ENCODE results near the gene LDLRAP1.

Gene LDLRAP1

DNA sequence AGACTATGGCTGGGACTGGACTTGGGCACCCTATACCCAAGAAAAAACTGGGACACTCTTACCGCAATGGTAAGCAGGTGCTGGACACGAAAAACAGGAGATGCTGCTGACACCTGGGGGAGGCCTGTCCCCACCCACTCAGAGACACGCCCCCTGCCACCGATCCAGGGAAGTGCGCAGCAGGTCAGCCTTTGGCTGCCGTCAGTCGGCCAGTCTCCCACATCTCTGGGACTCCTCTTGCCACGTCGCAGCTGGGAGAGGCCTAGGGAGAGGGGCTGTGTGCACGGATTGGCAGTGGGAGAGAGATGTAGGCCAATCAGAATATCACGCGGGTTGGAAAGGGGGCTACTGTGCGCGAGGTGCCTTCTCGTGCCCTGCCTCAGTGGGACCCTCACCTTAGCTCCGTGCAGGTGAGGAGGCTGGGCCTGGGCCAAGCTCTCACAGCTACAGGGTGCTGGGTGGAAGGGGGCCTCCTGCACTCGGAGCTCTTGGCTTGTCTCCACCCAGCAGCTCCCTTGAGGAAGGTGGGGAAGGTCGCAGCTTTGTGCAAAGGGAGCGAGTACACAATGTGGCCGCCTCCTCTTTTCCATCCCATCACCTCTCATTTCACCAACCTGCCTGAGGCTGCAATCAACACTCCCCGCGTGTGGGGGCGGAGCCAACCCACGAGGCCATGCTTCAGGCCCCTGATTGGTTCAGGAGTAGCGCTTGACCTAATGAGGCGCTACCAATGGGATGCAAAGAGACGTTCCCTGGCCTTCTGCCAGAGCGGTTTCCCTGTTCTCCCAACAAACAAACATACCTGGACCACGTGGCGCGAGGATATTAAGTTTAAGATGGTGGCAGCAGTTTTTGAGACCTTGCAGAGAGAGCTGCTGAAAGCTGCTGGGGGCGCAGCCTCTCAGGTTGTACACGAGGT is 25.7 kb upstream of the LDLRAP1 start:
- no peak overlapping the region for H3K4me3 ChIP-seq (replicated peaks in 1 of 2; ENCODE audit: low read depth in 2 of 2, low read length in 2 of 2)
- DNase-seq (ENCODE audit: low read depth in 2 of 2): no peak
- TF ChIP-seq, protein P1, sequence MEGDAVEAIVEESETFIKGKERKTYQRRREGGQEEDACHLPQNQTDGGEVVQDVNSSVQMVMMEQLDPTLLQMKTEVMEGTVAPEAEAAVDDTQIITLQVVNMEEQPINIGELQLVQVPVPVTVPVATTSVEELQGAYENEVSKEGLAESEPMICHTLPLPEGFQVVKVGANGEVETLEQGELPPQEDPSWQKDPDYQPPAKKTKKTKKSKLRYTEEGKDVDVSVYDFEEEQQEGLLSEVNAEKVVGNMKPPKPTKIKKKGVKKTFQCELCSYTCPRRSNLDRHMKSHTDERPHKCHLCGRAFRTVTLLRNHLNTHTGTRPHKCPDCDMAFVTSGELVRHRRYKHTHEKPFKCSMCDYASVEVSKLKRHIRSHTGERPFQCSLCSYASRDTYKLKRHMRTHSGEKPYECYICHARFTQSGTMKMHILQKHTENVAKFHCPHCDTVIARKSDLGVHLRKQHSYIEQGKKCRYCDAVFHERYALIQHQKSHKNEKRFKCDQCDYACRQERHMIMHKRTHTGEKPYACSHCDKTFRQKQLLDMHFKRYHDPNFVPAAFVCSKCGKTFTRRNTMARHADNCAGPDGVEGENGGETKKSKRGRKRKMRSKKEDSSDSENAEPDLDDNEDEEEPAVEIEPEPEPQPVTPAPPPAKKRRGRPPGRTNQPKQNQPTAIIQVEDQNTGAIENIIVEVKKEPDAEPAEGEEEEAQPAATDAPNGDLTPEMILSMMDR (IDR thresholded peaks at IDR 0.05; ENCODE audit: low read depth, low read length): no peak

DNA sequence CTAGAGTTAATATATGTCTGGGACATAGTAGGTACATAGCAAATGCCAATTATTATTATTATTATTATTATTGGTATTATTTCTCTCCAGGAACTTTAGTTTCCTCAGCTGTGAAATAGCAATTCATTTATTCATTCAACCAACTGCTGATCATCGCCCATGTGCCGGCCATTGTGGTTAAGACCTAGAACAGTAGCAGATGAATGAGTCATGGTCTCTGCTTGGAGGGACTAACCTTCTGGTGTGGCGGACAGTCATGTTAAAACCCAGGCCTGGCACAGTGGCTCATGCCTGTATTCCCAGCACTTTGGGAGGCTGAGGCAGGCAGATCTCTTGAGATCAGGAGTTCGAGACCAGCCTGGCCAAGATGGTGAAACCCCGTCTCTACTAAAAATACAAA is 23.8 kb upstream of the LDLRAP1 start:
- peak in 1 of 2 donors; percentile 86 for DNase-seq (ENCODE audit: low read depth in 2 of 2)

DNA sequence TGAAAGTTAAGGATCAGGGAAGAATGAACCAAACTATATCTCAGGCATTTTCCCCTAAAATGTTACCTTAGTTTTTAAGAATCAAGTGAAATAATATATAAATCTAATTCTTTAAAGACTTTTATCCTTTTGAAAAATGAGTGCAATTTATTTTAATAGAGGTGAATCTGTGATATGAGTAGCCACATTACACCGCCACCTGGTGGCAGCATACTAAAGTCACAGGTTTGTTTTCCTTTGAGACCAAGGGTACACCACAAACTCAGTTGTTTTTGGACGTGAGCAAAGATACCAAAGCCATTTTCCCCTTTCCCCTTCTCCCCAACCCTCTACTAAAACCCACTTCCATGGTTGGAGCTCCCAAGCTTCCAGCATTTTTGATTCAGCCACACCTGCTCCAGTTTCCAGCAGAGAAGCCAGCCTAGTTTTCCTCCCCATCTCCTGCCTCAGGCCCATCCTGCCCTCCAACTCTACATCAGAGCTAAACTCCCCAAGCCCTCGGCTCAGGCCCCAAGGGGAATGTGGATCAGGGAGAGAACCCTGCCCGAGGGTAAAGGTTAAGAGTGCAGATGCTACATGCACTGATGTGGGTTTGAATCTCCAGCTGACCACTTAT is 22.9 kb upstream of the LDLRAP1 start:
- H3K4me3 ChIP-seq (replicated peaks in 1 of 2; ENCODE audit: low read depth in 2 of 2, low read length in 2 of 2): no peak overlapping the region
- TF ChIP-seq, protein P1 (IDR thresholded peaks at IDR 0.05; ENCODE audit: low read depth, low read length): peak; percentile 78
- peak; percentile 76 to 77 for DNase-seq (ENCODE audit: low read depth in 2 of 2)

More for the DNA sequence above, 23.8 kb upstream of the LDLRAP1 start:
- TF ChIP-seq, protein P1 (IDR thresholded peaks at IDR 0.05; ENCODE audit: low read depth, low read length): no peak
- no peak overlapping the region for H3K4me3 ChIP-seq (replicated peaks in 1 of 2; ENCODE audit: low read depth in 2 of 2, low read length in 2 of 2)

DNA sequence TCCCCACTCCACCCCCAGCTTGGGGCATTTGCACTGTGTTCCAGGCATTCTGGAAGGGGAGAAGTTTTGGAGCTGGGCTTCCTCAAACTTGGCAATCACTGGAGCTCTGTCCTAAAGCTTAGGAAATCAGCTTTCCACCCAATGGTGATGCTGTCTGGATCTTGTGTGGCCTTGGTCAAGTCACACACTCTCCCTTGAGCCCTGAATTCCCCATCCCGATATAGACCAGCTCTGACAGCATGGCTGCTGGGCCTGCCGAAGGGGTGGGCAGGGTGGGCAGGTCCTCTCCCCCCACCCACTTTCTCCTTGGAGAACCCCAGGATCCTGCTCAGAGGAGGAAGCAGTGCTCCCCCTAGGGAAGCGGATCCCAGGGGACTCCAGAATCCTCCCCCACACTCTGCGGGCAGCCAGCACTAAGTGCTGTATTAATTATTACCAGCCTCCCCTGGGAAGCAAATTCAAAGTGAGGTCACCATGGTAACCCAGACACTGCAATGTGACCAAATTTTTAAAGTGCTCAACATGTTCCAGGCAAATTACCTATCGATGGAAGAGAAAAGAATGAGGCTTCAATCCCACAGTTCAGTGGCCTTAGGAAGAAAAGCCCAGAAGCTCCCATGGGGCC is 21.3 kb upstream of the LDLRAP1 start:
- no peak for DNase-seq (ENCODE audit: low read depth in 2 of 2)
- no peak overlapping the region for H3K4me3 ChIP-seq (replicated peaks in 1 of 2; ENCODE audit: low read depth in 2 of 2, low read length in 2 of 2)
- TF ChIP-seq, protein P1 (IDR thresholded peaks at IDR 0.05; ENCODE audit: low read depth, low read length): no peak

DNA sequence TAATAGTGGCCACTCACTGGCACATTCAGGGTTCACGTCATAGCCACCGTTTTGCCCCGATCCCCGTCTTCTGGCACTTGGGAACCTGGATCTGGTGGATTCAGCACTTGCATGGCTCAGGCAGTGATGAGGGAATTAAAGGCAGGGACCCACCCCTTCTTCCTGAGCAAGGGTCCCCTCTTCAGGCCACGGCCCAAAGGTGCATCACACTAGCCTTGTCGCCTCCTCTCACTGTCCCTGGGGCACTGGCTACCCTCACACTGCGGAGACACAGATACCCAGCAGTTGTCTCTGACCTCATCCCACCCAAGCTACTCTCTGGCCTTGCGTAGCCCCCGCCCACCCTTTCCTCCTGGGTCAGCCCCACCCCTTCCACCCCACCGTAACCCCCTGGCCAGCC is 19.9 kb upstream of the LDLRAP1 start:
- no peak overlapping the region for H3K4me3 ChIP-seq (replicated peaks in 1 of 2; ENCODE audit: low read depth in 2 of 2, low read length in 2 of 2)
- DNase-seq (ENCODE audit: low read depth in 2 of 2): peak; percentile 29 to 34
- TF ChIP-seq, protein P1 (IDR thresholded peaks at IDR 0.05; ENCODE audit: low read depth, low read length): peak; percentile 21

DNA sequence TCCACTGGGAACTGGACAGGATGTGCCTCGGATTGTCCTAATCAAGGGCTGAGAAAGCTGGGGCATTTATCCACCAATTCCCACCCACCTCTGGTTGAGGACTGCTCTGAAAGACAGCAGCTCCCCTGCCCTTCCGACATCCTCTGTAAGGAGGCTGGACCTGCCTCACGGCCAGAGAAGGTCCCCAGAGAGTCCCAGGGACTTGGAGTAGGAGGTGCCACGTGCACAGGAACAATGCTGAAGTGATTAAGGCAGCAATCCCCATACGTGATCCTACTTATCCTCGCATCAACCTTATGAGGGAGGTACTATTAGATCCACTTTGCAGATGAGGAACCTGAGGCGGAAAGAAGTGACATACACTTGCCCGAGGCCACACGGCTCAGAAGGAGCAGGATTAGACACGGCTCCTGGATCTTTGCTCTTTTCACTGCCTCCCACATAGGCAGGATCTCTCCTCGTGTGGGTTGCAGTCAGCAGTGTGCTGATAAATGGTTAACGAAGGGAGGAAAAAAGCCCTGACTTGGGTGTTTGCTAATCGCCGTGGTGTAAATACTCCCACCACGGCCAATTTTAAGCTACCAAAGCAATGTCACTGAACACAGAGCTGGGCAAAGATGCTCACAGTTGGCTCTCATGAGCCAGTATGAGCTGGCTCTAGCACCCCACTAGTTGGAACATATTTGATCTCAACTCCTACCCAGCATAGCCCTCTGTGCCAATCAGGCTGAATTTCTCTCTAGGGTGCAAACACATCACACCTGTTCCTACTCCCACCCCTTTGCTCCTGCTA is 18.6 kb upstream of the LDLRAP1 start:
- no peak overlapping the region for H3K4me3 ChIP-seq (replicated peaks in 1 of 2; ENCODE audit: low read depth in 2 of 2, low read length in 2 of 2)
- TF ChIP-seq, protein P1 (IDR thresholded peaks at IDR 0.05; ENCODE audit: low read depth, low read length): no peak

More for the DNA sequence above, 18.6 kb upstream of the LDLRAP1 start:
- no peak for DNase-seq (ENCODE audit: low read depth in 2 of 2)

Data from cardiac fibroblast (primary cell).